ENCODE data around the gene AUTS2. TPM values are rescaled to one million over a fixed set of nuclear protein-coding genes. Genes with fewer than 3 reads are reported as not detected.

Gene AUTS2
- total and polyA plus RNA-seq, 9 of the 15 experiments (the other 6 are each of a cell fraction or from before 2014, with no cell fraction given), result 0.58 TPM; not detected in 8

DNA sequence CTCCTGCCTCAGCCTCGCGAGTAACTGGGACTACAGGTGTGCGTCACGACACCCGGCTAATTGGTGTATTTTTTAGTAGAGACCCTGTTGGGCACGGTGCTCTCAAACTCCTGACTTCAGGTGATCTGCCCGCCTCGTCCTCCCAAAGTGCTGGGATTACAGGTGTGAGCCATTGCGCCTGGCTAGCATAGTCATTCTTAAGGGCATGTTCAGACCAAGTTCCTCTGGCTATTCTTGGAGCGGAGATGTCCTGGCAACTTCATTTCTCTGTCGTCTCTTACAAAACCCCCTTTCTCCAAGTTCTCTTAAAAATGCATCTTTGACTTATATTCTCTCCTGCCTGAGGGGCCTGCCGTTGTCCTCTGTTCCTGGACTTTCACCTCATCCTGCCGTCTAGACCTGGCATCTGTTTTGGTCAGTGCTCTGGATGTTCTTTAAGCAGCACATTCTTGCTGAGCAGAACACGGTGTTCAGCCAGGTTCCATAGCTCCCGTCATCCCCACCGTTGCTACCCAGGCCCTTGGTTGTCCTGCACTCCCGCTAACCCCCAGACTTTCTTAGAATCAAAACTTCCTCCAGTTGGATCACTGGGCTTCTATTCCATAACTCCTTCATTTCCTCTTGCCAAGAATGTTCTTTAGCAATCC, 1023.8 kb downstream of the AUTS2 start:
- no peak for FAIRE-seq
- Histone ChIP-seq H3K27me3 (ENCODE audit: control insufficient read depth in 2 of 2, insufficient read depth in 2 of 2, low read length in 2 of 2) (peaks cover 14 to 41% of the 10 kb centered on the region in 2 experiments), H3K4me2 (ENCODE audit: insufficient read depth, low read length) (no peak overlapping the region), H3K36me3 (ENCODE audit: control insufficient read depth, insufficient read depth, low read length) (no peaks in the 10 kb centered on the region), H4K20me1 (replicated peaks; ENCODE audit: control insufficient read depth, insufficient read depth, low read length) (0 out of 2 replicates have a peak, but pooled peaks cover 8% of the 10 kb centered on the region), H3K4me3 (no peak overlapping the region), H3K4me1 (replicated peaks in 1 of 2; ENCODE audit: control insufficient read depth in 2 of 2, insufficient read depth in 2 of 2, low read length in 2 of 2) (no peaks in the 10 kb centered on the region), H2AFZ (ENCODE audit: low read depth, low read length) (no peak overlapping the region), H3K79me2 (ENCODE audit: control insufficient read depth, insufficient read depth, low read length) (no peaks in the 10 kb centered on the region), H3K27ac (ENCODE audit: extremely low read depth, low read depth, low read length) (no peak overlapping the region), H3K9ac (ENCODE audit: insufficient read depth in 1 of 2, low read depth in 2 of 2, low read length in 2 of 2) (no peak overlapping the region), H3K9me3 (replicated peaks; ENCODE audit: control insufficient read depth, insufficient read depth, low read depth, low read length) (no peaks in the 10 kb centered on the region), H3K9me1 (ENCODE audit: control insufficient read depth, insufficient read depth, low read length) (no peaks in the 10 kb centered on the region)
- CTCF ChIA-PET (ENCODE audit: low intra/inter-chr PET ratio), result no interaction called here
- POLR2A ChIA-PET, result no interaction called here
- DNase-seq (ENCODE audit: extremely low read depth in 1 of 4, low spot score in 3 of 4), result no peak
- in situ Hi-C loops (cut with MboI), result no loop called here
- TF ChIP-seq MTA3 (IDR thresholded peaks at IDR 0.05; ENCODE audit: borderline replicate concordance), result no peak
- TF ChIP-seq MAFK (IDR thresholded peaks at IDR 0.05; ENCODE audit: low read length), result no peak
- TF ChIP-seq MCM3 (IDR thresholded peaks at IDR 0.05), result no peak
- TF ChIP-seq, protein P1, sequence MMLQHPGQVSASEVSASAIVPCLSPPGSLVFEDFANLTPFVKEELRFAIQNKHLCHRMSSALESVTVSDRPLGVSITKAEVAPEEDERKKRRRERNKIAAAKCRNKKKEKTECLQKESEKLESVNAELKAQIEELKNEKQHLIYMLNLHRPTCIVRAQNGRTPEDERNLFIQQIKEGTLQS (IDR thresholded peaks at IDR 0.05), result no peak
- TF ChIP-seq, protein P1 (CRISPR knock-in tag; conservative IDR thresholded peaks at IDR 0.05), result no peak
- no peak for TF ChIP-seq POLR2AphosphoS2 (IDR thresholded peaks at IDR 0.05; ENCODE audit: low read length)
- TF ChIP-seq TCF3 (CRISPR knock-in tag; IDR thresholded peaks at IDR 0.05), result no peak
- TF ChIP-seq TAL1 (IDR thresholded peaks at IDR 0.05), result no peak
- TF ChIP-seq, protein P2, sequence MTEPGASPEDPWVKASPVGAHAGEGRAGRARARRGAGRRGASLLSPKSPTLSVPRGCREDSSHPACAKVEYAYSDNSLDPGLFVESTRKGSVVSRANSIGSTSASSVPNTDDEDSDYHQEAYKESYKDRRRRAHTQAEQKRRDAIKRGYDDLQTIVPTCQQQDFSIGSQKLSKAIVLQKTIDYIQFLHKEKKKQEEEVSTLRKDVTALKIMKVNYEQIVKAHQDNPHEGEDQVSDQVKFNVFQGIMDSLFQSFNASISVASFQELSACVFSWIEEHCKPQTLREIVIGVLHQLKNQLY (CRISPR knock-in tag; conservative IDR thresholded peaks at IDR 0.05), result no peak
- TF ChIP-seq CEBPB (tag; IDR thresholded peaks at IDR 0.05), result no peak
- under 1% methylated on average over 17 of the region's 17 CpGs for WGBS (ENCODE audit: insufficient coverage, low coverage, missing lambda C conversion rate)
- BruUV-seq (replicated peaks), result no TSS peak
- intact Hi-C loops (cut with micrococcal nuclease), result no loop called here
- no peak for ATAC-seq
